Caco-2 (cell line): Measurements from ENCODE around the gene ZNF330. TPM values are rescaled to one million over a fixed set of nuclear protein-coding genes. Genes with fewer than 3 reads are reported as not detected.

Experiments used
- BruUV-seq: library from RNA; stranded (reverse); fragments of 400-500 nt; replicated peaks from 2 replicates; lab custom pipeline; 2021; lab: Mats Ljungman, UMichigan
- CTCF ChIA-PET: fragments of 300-600 bp; sonication (Branson Sonifier 250); formaldehyde crosslinking; loops from one replicate; lab custom pipeline; 2022; ENCODE audit warnings: antibody characterized with exemption; lab: Charles Lee
- POLR2A ChIA-PET: fragments of 300-600 bp; sonication (Branson Sonifier 250); formaldehyde crosslinking; loops from one replicate; lab custom pipeline; 2022; ENCODE audit warnings: antibody characterized with exemption; lab: Charles Lee
- DNase-seq, 2 experiments: peaks; one replicate each; pipeline versions ENCODE4 v3.0.0 to v3.0.0-alpha.2; 2020 to 2022
- H3K27me3 ChIP-seq: replicated peaks from 2 replicates; pipeline ENCODE4 v1.6.0; 2011; ENCODE audit warnings: low read length; ENCODE audit not compliant: control insufficient read depth, insufficient read depth
- H3K36me3 ChIP-seq: 2 replicates; pipeline ENCODE4 v1.5.1; 2011; ENCODE audit warnings: low read length; ENCODE audit not compliant: control insufficient read depth, insufficient read depth
- H3K4me1 ChIP-seq: fragments of 250-450 bp; sonication (Bioruptor Pico); 2 replicates; pipeline ENCODE4 v1.5.1; 2020; ENCODE audit warnings: mild to moderate bottlenecking
- H3K4me3 ChIP-seq: 2 replicates; pipeline ENCODE4 v1.5.1; 2011; ENCODE audit warnings: low read depth, mild to moderate bottlenecking, control low read depth, low read length
- H3K9me3 ChIP-seq: fragments of 250-450 bp; sonication (Bioruptor Pico); 2 replicates; pipeline ENCODE4 v1.5.1; 2020; ENCODE audit warnings: mild to moderate bottlenecking, moderate library complexity
- H3K27ac Mint-ChIP-seq: one replicate; pipeline ENCODE4 v1.8.0; 2022; ENCODE audit warnings: mixed read lengths; ENCODE audit not compliant: unreplicated experiment
- H3K27me3 Mint-ChIP-seq: one replicate; pipeline ENCODE4 v1.8.0; 2022; ENCODE audit warnings: mixed read lengths; ENCODE audit not compliant: insufficient read depth, unreplicated experiment
- H3K36me3 Mint-ChIP-seq: one replicate; pipeline ENCODE4 v1.8.0; 2022; ENCODE audit warnings: mild to moderate bottlenecking, mixed read lengths; ENCODE audit not compliant: insufficient read depth, unreplicated experiment
- H3K4me1 Mint-ChIP-seq: one replicate; pipeline ENCODE4 v1.8.0; 2022; ENCODE audit warnings: low read depth, mixed read lengths; ENCODE audit not compliant: unreplicated experiment
- H3K4me3 Mint-ChIP-seq: one replicate; pipeline ENCODE4 v1.8.0; 2022; ENCODE audit warnings: mild to moderate bottlenecking, moderate library complexity, mixed read lengths; ENCODE audit not compliant: unreplicated experiment
- H3K9me3 Mint-ChIP-seq: one replicate; pipeline ENCODE4 v1.8.0; 2022; ENCODE audit warnings: mixed read lengths; ENCODE audit not compliant: unreplicated experiment
- intact Hi-C: fragments of 100-400 bp; cut with micrococcal nuclease; formaldehyde crosslinking; loops from one replicate; pipeline ENCODE4 v1.10.0; 2022; ENCODE audit not compliant: unreplicated experiment
- total RNA-seq: library from RNA; stranded (reverse); gene quantifications from 2 replicates; pipeline ENCODE4 v1.2.3, GENCODE V29; 2022
- TF ChIP-seq, protein P1 (sequence below), 2 experiments: fragments of 200-600 bp in 1 of 2; IDR thresholded peaks; 1 replicate in 1 of 2; 2 replicates in 1 of 2; pipeline versions ENCODE4 v1.5.1 to v1.8.0; 2011 to 2022; ENCODE audit warnings: antibody characterized with exemption in 1 of 2, control low read depth in 1 of 2, inconsistent platforms in 1 of 2, low read depth in 1 of 2, low read length in 1 of 2, mild to moderate bottlenecking in 1 of 2, moderate library complexity in 1 of 2; ENCODE audit not compliant: insufficient read depth in 1 of 2, severe bottlenecking in 1 of 2, unreplicated experiment in 1 of 2

Gene ZNF330
- total RNA-seq, 1 experiment from 2014 or later = 34.9 TPM

DNA sequence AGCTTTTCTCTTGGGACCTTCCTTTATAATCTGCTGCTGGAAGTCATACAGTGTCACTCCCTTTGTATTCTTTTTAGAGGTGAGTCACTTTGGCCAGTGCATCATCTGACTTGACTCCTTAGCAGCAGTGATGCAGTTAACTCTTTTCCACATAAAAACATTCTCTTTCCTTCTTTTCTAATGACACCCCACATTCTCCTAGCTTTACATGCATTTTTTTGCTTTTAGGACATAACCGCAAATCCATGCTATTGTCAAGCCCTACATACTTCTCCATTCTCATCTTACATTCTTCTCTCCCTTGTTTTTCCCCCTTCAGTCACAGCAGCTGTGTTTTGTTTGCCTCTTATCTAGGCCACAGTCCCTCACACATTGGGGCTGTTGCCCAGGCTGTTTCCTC is 55.1 kb downstream of the ZNF330 start:
- Histone ChIP-seq H3K9me3 (no peaks in the 10 kb centered on the region), H3K36me3 (no peaks in the 10 kb centered on the region), H3K4me1 (0 out of 2 replicates have a peak, but pooled peaks cover 5% of the 10 kb centered on the region), H3K27me3 (no peaks in the 10 kb centered on the region), H3K4me3 (no peak overlapping the region)
- no peak overlapping the region for H3K27ac Mint-ChIP-seq
- H3K4me1 Mint-ChIP-seq = no peaks in the 10 kb centered on the region
- H3K36me3 Mint-ChIP-seq = no peaks in the 10 kb centered on the region
- intact Hi-C loops = no loop called here
- TF ChIP-seq, protein P1, sequence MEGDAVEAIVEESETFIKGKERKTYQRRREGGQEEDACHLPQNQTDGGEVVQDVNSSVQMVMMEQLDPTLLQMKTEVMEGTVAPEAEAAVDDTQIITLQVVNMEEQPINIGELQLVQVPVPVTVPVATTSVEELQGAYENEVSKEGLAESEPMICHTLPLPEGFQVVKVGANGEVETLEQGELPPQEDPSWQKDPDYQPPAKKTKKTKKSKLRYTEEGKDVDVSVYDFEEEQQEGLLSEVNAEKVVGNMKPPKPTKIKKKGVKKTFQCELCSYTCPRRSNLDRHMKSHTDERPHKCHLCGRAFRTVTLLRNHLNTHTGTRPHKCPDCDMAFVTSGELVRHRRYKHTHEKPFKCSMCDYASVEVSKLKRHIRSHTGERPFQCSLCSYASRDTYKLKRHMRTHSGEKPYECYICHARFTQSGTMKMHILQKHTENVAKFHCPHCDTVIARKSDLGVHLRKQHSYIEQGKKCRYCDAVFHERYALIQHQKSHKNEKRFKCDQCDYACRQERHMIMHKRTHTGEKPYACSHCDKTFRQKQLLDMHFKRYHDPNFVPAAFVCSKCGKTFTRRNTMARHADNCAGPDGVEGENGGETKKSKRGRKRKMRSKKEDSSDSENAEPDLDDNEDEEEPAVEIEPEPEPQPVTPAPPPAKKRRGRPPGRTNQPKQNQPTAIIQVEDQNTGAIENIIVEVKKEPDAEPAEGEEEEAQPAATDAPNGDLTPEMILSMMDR (IDR thresholded peaks at IDR 0.05; ENCODE audit: insufficient read depth in 1 of 2, low read depth in 1 of 2, low read length in 1 of 2, severe bottlenecking in 1 of 2, unreplicated experiment in 1 of 2) = no peak
- H3K27me3 Mint-ChIP-seq = peaks cover 6% of the 10 kb centered on the region
- POLR2A ChIA-PET = no interaction called here
- DNase-seq = no peak
- H3K4me3 Mint-ChIP-seq = no peak overlapping the region
- BruUV-seq = no TSS peak
- H3K9me3 Mint-ChIP-seq = no peaks in the 10 kb centered on the region
- CTCF ChIA-PET = no interaction called here

DNA sequence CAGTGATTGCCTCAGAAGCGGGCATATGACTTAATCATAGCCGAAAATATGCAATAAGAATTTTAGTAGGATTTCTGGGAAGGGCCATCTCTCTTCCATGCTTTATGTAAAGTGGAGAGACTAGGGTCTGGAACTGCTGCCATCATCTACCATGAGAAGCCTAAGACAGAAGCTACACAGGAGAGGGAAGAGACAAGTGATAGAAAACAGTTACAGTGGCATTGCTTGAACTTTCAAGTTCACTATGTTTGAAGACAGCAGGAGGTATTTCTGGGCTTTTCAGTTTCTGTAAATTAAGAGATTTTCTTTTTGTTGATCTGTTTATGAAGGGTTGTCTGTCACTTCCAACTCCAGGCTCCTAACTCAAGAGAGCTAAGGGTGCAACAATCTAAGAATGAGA is 62.5 kb downstream of the ZNF330 start:
- no peak overlapping the region for H3K4me3 Mint-ChIP-seq
- Histone ChIP-seq H3K27me3 (no peaks in the 10 kb centered on the region), H3K4me1 (0 out of 2 replicates have a peak, but pooled peaks cover 5% of the 10 kb centered on the region), H3K36me3 (no peaks in the 10 kb centered on the region), H3K4me3 (no peak overlapping the region), H3K9me3 (no peaks in the 10 kb centered on the region)
- no peak for DNase-seq
- no peaks in the 10 kb centered on the region for H3K36me3 Mint-ChIP-seq
- H3K4me1 Mint-ChIP-seq = no peaks in the 10 kb centered on the region
- TF ChIP-seq, protein P1 (IDR thresholded peaks at IDR 0.05; ENCODE audit: insufficient read depth in 1 of 2, low read depth in 1 of 2, low read length in 1 of 2, severe bottlenecking in 1 of 2, unreplicated experiment in 1 of 2) = no peak
- peaks cover 16% of the 10 kb centered on the region for H3K27me3 Mint-ChIP-seq
- BruUV-seq = no TSS peak
- no peak overlapping the region for H3K27ac Mint-ChIP-seq
- ChIA-PET POLR2A (no interaction called here), CTCF (no interaction called here)
- intact Hi-C loops = no loop called here
- no peaks in the 10 kb centered on the region for H3K9me3 Mint-ChIP-seq

DNA sequence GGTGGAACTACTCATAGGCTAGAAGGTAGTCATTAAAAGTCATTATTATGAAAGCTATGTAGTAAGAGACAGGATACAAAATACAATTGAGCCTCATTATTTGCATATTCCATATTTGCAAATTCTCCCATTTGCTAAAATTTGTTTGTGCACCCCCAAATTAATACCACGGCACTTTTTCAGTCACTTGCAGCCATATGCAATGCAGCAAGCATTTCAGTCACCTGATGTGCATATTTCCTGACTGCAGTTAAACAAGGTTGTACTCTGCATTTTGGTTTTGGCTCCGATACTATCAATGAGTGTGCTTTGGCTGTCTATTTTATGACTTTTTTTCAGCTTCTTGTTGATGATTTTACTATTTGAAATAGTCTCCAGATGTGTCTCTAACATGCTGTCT is 62.9 kb downstream of the ZNF330 start:
- H3K4me3 Mint-ChIP-seq = no peak overlapping the region
- Histone ChIP-seq H3K4me3 (no peak overlapping the region), H3K4me1 (0 out of 2 replicates have a peak, but pooled peaks cover 5% of the 10 kb centered on the region), H3K27me3 (no peaks in the 10 kb centered on the region), H3K36me3 (no peaks in the 10 kb centered on the region), H3K9me3 (no peaks in the 10 kb centered on the region)
- TF ChIP-seq, protein P1 (IDR thresholded peaks at IDR 0.05; ENCODE audit: insufficient read depth in 1 of 2, low read depth in 1 of 2, low read length in 1 of 2, severe bottlenecking in 1 of 2, unreplicated experiment in 1 of 2) = no peak
- no peak overlapping the region for H3K27ac Mint-ChIP-seq
- no peaks in the 10 kb centered on the region for H3K4me1 Mint-ChIP-seq
- DNase-seq = no peak
- no TSS peak for BruUV-seq
- H3K27me3 Mint-ChIP-seq = peaks cover 17% of the 10 kb centered on the region
- no peaks in the 10 kb centered on the region for H3K9me3 Mint-ChIP-seq
- POLR2A ChIA-PET = no interaction called here
- H3K36me3 Mint-ChIP-seq = no peaks in the 10 kb centered on the region
- CTCF ChIA-PET = no interaction called here
- intact Hi-C loops = no loop called here

Other genes with a start within 250 kb of the ZNF330 start
- 0.14 and 0.42 TPM in 2 replicates for gene RNF150, start 87.4 kb upstream of the ZNF330 start, total RNA-seq